HG03354 (cell line): Measurements from ENCODE around the gene C20orf96.
"Not testable (repeated sequence)": the region's sequence is repeated elsewhere in the genome, so short reads cannot be mapped to it uniquely, and the experiment has no call there.

Experiments used
- ATAC-seq: cut with Tn5 transposase; IDR thresholded peaks from one replicate; pipeline ENCODE4 v1.9.1; 2021; ENCODE audit warnings: mild to moderate bottlenecking; ENCODE audit not compliant: unreplicated experiment, poor library complexity, severe bottlenecking

The C20orf96 gene

GRCh38 chr20:290084-290831, at the start of gene C20orf96:
Gene C20orf96, minus strand, starts transcription at chr20:290750. Its CDS starts 140 bp downstream, at chr20:290610.
- peak; percentile 85 for ATAC-seq

GRCh38 chr20:336040-336439, 45.5 kb upstream of the C20orf96 start:
- ATAC-seq, result not testable (repeated sequence)

- ATAC-seq, result no peak
Observed at GRCh38 chr20:334578-334977, 44.0 kb upstream of the C20orf96 start.

GRCh38 chr20:330233-331149, 39.9 kb upstream of the C20orf96 start:
- peak; percentile 28 for ATAC-seq

- no peak for ATAC-seq
Observed at GRCh38 chr20:329851-330232, 39.3 kb upstream of the C20orf96 start.

- no peak for ATAC-seq
Observed at GRCh38 chr20:328975-329695, 38.6 kb upstream of the C20orf96 start.

- ATAC-seq, result no peak
Observed at GRCh38 chr20:328027-328974, 37.8 kb upstream of the C20orf96 start.

GRCh38 chr20:327186-328026, 36.9 kb upstream of the C20orf96 start:
- ATAC-seq, result no peak

- no peak for ATAC-seq
Observed at GRCh38 chr20:326645-327185, 36.2 kb upstream of the C20orf96 start.

- ATAC-seq, result peak; percentile 14
Observed at GRCh38 chr20:325889-326644, 35.5 kb upstream of the C20orf96 start.

GRCh38 chr20:325045-325888, 34.7 kb upstream of the C20orf96 start, which contains the start of gene SOX12:
Gene SOX12, plus strand, starts transcription at chr20:325552. Its CDS starts 373 bp downstream, at chr20:325925.
- peak; percentile 76 for ATAC-seq

- peak; percentile 53 for ATAC-seq
Observed at GRCh38 chr20:324177-325044, 33.9 kb upstream of the C20orf96 start.

- no peak for ATAC-seq
Observed at GRCh38 chr20:316316-317068, 25.9 kb upstream of the C20orf96 start.

GRCh38 chr20:313948-314347, 23.4 kb upstream of the C20orf96 start:
- ATAC-seq, result no peak

- no peak for ATAC-seq
Observed at GRCh38 chr20:313402-313801, 22.9 kb upstream of the C20orf96 start.
